IPS-18c (cell line): ENCODE data around the gene SLC25A24.

Source experiments
- H3K4me3 ChIP-seq: 2 replicates; pipeline ENCODE4 v1.7.0; 2013; ENCODE audit warnings: low read depth, mild to moderate bottlenecking, low read length, moderate library complexity; ENCODE audit not compliant: insufficient read depth
- H3K9me3 ChIP-seq: one replicate; pipeline ENCODE4 v1.6.1; 2013; ENCODE audit warnings: mild to moderate bottlenecking, low read length, moderate library complexity; ENCODE audit not compliant: control insufficient read depth, insufficient read depth

Gene SLC25A24

DNA sequence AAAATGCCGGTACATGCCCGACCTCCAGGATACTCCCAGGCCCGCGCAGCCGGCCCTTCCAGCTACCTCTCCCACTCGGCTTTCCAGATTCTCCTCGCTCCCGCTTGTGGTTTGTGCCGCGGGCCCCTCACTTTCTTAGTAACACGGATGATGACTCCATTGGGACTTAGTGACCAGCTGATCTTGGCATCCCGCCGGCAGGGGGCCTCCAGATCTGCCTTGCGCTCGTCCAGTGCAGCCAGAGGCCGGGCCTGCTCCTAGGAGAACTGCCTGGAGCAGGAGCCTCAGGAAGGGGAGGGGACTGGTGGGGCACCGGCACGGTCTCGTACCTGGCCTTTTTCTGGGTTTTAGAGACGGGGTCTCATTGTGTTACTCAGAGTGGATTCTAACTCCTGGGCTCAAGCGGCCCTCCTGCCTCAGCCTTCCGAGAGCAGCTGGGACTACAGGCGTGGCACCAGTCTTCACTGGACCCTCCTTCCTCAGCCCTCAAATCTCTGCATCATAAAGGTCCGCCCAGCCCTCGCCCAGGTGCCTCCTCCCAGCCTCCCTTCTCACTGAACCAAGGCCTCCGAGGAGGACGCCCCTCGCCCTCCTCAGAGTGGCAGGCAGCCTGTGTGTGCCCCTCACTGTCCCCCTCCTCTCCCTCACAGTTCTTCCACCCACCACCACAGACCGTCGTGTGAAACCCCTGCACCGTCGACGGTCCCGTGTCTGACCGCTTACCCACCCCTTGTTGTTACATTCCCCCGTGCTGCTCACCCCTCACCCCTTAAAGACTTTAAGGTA is 78.6 kb downstream of the SLC25A24 start:
- Histone ChIP-seq H3K4me3 (no peak overlapping the region; the same call in 1 of the 2 replicates), H3K9me3 (no peaks in the 10 kb centered on the region)

- H3K9me3 ChIP-seq, result no peaks in the 10 kb centered on the region
Measured at GRCh38 chr1:108120163-108120562, 80.0 kb downstream of the SLC25A24 start.

DNA sequence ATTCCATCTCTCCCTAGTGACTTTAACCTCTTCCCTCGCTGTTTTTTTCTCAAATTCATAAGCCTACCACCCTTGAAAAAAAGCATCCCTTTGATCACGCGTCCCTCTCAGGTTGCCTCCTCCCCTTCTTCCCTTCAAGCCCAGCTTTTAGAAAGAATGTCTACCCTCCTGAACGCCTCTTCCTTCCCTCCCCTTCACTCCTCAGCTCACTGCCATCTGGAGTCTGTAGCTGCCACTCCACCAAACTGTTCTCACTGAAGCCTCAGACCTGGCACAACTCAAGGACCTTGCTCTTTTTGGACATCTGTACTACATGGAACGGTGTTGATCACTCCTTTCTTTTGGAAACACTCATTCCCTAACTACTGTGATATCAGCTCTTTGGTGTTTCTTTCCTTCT is 80.6 kb downstream of the SLC25A24 start:
- Histone ChIP-seq H3K9me3 (no peaks in the 10 kb centered on the region), H3K4me3 (no peak overlapping the region)

More at GRCh38 chr1:108120163-108120562, 80.0 kb downstream of the SLC25A24 start:
- H3K4me3 ChIP-seq, result no peak overlapping the region

GRCh38 chr1:108117945-108118902 is 81.9 kb downstream of the SLC25A24 start:
- H3K9me3 ChIP-seq, result no peaks in the 10 kb centered on the region
- no peak overlapping the region for H3K4me3 ChIP-seq

- no peaks in the 10 kb centered on the region for H3K9me3 ChIP-seq
Measured at GRCh38 chr1:108117237-108117636, 82.9 kb downstream of the SLC25A24 start.

GRCh38 chr1:108114033-108114599 is 86.0 kb downstream of the SLC25A24 start:
- Histone ChIP-seq H3K4me3 (no peak overlapping the region), H3K9me3 (no peaks in the 10 kb centered on the region)

More at GRCh38 chr1:108117237-108117636, 82.9 kb downstream of the SLC25A24 start:
- H3K4me3 ChIP-seq, result no peak overlapping the region

- no peak overlapping the region for H3K4me3 ChIP-seq
- H3K9me3 ChIP-seq, result no peaks in the 10 kb centered on the region
Measured at GRCh38 chr1:108113496-108113895, 86.6 kb downstream of the SLC25A24 start.

GRCh38 chr1:108109295-108109973 is 90.7 kb downstream of the SLC25A24 start:
- H3K4me3 ChIP-seq, result no peak overlapping the region
- H3K9me3 ChIP-seq, result no peaks in the 10 kb centered on the region

- Histone ChIP-seq H3K9me3 (no peaks in the 10 kb centered on the region), H3K4me3 (no peak overlapping the region)
Measured at GRCh38 chr1:108108119-108108518, 92.0 kb downstream of the SLC25A24 start.

GRCh38 chr1:108107658-108108057 is 92.5 kb downstream of the SLC25A24 start:
- Histone ChIP-seq H3K9me3 (no peaks in the 10 kb centered on the region), H3K4me3 (no peak overlapping the region)

DNA sequence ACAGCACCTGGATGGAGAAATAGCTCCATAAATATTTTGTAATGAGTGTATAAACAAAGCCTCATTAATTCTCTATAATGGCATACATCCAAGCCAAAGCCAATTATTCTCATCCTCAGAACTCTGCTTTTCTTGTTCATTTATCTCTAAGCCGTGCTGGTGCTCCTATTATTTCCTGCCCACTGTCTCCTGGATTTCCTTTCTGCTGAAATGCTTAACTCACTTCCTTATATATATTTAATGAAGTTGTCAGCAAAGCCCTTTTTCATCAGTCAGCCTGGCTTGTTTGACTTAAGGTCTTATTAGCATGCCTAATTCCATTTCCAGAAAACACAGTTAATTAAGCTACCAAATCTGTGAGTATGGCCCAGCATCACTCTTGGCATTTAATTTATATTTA is 93.4 kb downstream of the SLC25A24 start:
- Histone ChIP-seq H3K9me3 (no peaks in the 10 kb centered on the region), H3K4me3 (no peak overlapping the region)

- Histone ChIP-seq H3K9me3 (no peaks in the 10 kb centered on the region), H3K4me3 (no peak overlapping the region)
Measured at GRCh38 chr1:108100148-108100547, 100.0 kb downstream of the SLC25A24 start.

- Histone ChIP-seq H3K9me3 (no peaks in the 10 kb centered on the region), H3K4me3 (no peak overlapping the region)
Measured at GRCh38 chr1:108097018-108097417, 103.1 kb downstream of the SLC25A24 start.

GRCh38 chr1:108096089-108096488 is 104.1 kb downstream of the SLC25A24 start:
- Histone ChIP-seq H3K9me3 (no peaks in the 10 kb centered on the region), H3K4me3 (no peak overlapping the region)

GRCh38 chr1:108089477-108089876 is 110.7 kb downstream of the SLC25A24 start:
- no peak overlapping the region for H3K4me3 ChIP-seq

GRCh38 chr1:108085628-108086027 is 114.5 kb downstream of the SLC25A24 start:
- H3K9me3 ChIP-seq, result no peaks in the 10 kb centered on the region
- no peak overlapping the region for H3K4me3 ChIP-seq

More at GRCh38 chr1:108089477-108089876, 110.7 kb downstream of the SLC25A24 start:
- H3K9me3 ChIP-seq, result no peaks in the 10 kb centered on the region

- no peaks in the 10 kb centered on the region for H3K9me3 ChIP-seq
Measured at GRCh38 chr1:108084866-108085477, 115.2 kb downstream of the SLC25A24 start.

More at GRCh38 chr1:108084866-108085477, 115.2 kb downstream of the SLC25A24 start:
- H3K4me3 ChIP-seq, result no peak overlapping the region
